Testis (tissue), 3 donors: ENCODE results near the gene MTMR1. TPM values are rescaled to one million over a fixed set of nuclear protein-coding genes. Genes with fewer than 3 reads are reported as not detected.

Experiments used
- polyA plus RNA-seq: library from polyadenylated mRNA; stranded (reverse); fragments of 350-450 nt; fragmentation: Illumina TruSeq; extraction: RNeasy Lipid Tissue Mini Kit (QIAGEN cat#74804); gene quantifications from one replicate; pipeline ENCODE4 v1.2.3, GENCODE V29; 2014; ENCODE audit warnings: low read depth, low replicate concordance; ENCODE audit not compliant: insufficient read depth
- total RNA-seq, 2 donors: library from RNA; depleted of rRNA; stranded (reverse); fragments of >200 nt; gene quantifications; one replicate each; pipeline ENCODE4 v1.2.3, GENCODE V29; 2016

The MTMR1 gene
- total and polyA plus RNA-seq, 3 donors from 2014 or later = 26.1 to 57.2 (median 50.3) TPM

Other genes starting within 250 kb of the MTMR1 start
- 10 to 100 TPM; 33.8 to 38.5 TPM for gene MTM1, start 124.8 kb upstream of the MTMR1 start, total RNA-seq
- gene MTM1, start 124.8 kb upstream of the MTMR1 start, polyA plus RNA-seq = 20.0 TPM
- 10 to 100 TPM; 35.4 to 56.6 TPM for gene CD99L2, start 205.3 kb downstream of the MTMR1 start, total RNA-seq
- 36.5 TPM for gene CD99L2, start 205.3 kb downstream of the MTMR1 start, polyA plus RNA-seq